GM18951 (cell line): Measurements from ENCODE around the gene HS6ST3.

ENCODE experiments used
- POLR2A ChIP-seq: IDR thresholded peaks from 4 replicates; pipeline ENCODE4 v1.6.1; 2011; ENCODE audit warnings: mild to moderate bottlenecking; ENCODE audit not compliant: insufficient read length, insufficient read depth; ENCODE audit errors: extremely low read depth
- in situ Hi-C: fragments of 300-500 bp; cut with MboI; formaldehyde crosslinking; loops from one replicate; pipeline ENCODE4 v1.12.0; 2022; ENCODE audit warnings: low sequenced_read_pairs, mixed read lengths, inconsistent platforms; ENCODE audit not compliant: unreplicated experiment

Gene HS6ST3

DNA sequence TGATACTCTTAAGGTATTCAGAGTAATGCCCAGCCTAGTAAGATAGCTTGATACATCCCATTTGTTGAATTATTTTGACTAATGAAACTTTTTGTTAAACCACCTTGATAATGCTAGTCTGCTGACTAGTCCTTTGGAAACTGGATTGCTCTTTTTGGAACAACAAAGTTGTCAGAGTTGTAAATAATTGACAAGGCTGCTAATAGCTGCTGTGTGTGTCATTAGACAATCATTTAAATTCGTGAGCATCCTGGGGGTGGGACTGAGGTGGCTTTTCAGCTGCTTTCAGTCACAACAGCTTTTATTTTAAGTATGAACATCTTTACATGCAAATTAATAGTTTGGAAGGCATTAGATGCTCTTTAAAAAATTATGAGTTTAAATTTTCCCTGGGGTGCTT is 153.5 kb downstream of the HS6ST3 start:
- TF ChIP-seq POLR2A: no peak

DNA sequence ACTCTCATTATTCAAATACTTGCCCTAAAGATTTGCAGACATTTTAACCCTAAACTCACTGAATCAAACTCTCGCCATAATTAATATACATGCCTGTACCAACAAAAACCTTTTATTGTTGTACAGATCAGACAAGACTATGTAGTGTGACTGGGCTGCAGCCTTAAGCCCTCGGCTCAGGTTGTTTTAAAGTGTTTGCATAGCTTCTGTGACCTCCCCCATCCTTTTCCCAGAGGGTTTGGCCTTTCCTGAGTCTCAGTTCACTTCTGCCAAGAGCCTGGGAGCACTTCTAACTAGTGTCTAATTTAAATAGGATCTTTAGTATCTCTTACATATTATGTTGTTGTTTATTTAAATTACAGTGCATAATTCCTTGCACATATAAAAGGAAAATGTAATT is 158.2 kb downstream of the HS6ST3 start:
- in situ Hi-C loops: no loop called here
- no peak for TF ChIP-seq POLR2A

More for the DNA sequence above, 153.5 kb downstream of the HS6ST3 start:
- in situ Hi-C loops: no loop called here

GRCh38 chr13:96248996-96249395 is 159.1 kb downstream of the HS6ST3 start:
- in situ Hi-C loops: no loop called here
- TF ChIP-seq POLR2A: no peak

GRCh38 chr13:96252903-96253302 is 163.0 kb downstream of the HS6ST3 start:
- in situ Hi-C loops: no loop called here
- TF ChIP-seq POLR2A: no peak

- TF ChIP-seq POLR2A: no peak
Measured at GRCh38 chr13:96273196-96273595, 183.3 kb downstream of the HS6ST3 start.

GRCh38 chr13:96274046-96274445 is 184.1 kb downstream of the HS6ST3 start:
- in situ Hi-C loops: no loop called here
- no peak for TF ChIP-seq POLR2A

More at GRCh38 chr13:96273196-96273595, 183.3 kb downstream of the HS6ST3 start:
- in situ Hi-C loops: no loop called here

DNA sequence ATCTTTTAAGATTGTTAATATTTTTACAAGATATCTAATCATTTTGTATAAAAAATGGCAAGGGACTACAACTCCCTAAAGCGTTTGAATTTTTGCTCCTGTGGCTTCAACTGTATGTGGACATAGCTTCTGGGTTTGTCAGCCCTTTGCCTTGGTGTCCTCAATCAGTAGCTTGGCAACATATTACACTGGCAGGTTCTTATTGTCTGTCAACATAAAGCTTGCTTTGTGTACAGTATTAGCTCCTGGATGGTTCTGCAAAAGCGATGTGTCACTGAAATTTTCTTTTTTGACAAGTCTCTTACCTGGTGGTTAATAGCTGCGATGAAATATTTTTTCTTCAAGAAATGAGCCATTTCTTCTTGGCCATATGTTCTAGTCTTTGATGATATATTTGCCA is 190.0 kb downstream of the HS6ST3 start:
- in situ Hi-C loops: no loop called here

GRCh38 chr13:96284971-96285370 is 195.1 kb downstream of the HS6ST3 start:
- in situ Hi-C loops: no loop called here
- no peak for TF ChIP-seq POLR2A

More for the DNA sequence above, 190.0 kb downstream of the HS6ST3 start:
- TF ChIP-seq POLR2A: no peak

DNA sequence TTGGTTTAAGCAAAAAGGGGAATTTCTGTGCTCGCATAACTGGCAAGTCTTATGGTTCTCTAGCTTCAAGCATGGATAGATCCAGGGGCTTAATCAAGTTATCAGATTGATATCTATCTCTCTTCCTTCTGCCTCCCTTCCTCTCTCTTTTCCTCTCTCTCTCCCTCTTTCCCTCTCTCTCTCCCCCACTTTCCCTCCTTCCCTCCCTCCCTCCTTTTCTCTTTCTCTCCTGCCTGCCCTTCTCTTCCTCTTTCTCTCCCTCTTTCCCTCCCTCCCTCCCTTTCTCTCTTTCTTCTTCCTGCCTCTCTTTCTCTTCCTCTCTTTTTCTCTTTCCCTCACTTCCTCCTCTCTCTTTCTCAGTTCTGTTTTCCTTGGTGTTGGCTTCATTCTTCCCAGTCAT is 195.8 kb downstream of the HS6ST3 start:
- in situ Hi-C loops: no loop called here
- TF ChIP-seq POLR2A: no peak

DNA sequence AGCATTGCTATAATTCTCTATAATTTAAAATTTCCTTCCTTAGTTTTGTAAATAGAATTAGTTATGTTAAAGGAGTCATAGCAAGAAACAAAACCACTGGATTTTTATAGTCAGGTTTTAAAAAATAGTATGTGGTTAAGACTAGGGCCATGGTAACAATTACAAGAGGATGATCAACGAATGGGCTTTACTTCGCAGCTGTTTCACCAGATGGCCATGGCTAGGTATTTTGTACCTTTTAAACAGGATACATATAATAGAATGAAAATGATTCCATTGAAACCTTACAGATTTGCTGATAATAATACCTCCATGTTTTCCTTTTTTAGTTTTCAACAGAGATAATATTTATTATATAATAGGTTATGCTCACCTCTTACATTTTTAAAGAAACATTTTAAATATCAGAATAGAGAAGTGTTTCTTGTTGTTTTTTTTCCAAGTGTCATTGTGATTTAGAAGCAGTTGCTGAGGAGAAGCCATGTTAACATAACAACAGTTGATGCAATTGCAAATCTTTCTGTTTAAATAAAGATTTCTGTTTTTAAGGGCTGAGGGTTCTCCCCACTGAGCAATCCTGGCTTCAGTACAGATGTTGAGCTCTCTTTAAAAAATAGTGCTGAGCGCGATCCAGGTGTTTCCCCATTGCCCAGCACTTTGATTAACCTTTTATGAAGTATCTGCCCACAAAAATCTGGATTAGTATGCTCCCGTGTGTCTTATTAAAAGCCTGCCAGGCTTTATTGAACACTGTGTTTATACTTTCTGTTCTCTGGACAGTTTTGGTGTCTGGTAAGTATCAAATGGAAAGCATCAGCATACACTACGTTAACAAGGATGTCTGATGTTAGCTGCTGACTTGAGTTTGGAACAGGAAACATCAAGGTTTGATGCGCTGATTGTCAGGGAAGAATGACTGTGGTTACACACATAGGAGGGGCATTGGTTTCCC is 205.3 kb downstream of the HS6ST3 start:
- no peak for TF ChIP-seq POLR2A
- in situ Hi-C loops: no loop called here

GRCh38 chr13:96297360-96297759 is 207.5 kb downstream of the HS6ST3 start:
- in situ Hi-C loops: no loop called here
- TF ChIP-seq POLR2A: no peak

- TF ChIP-seq POLR2A: no peak
- in situ Hi-C loops: no loop called here
Measured at GRCh38 chr13:96299235-96299634, 209.3 kb downstream of the HS6ST3 start.

DNA sequence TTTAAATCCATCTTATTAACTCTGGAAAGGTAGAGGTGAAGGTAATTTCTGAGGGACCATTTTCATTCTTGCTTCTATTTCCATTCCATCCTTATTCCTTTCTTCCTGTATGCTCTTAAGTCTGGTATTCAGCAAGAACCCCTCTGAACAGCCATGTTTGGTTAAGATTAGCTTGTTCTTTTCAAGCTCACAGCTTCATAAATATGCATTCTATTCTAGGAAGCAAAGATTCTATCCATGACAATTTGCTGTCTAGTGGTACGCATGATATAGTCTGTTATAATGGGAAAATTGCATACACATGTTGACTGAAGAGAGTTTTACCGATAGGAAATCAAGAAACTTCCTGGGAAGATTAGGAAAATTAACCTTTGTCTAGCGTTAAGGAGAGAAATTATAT is 218.7 kb downstream of the HS6ST3 start:
- in situ Hi-C loops: no loop called here
- TF ChIP-seq POLR2A: no peak

DNA sequence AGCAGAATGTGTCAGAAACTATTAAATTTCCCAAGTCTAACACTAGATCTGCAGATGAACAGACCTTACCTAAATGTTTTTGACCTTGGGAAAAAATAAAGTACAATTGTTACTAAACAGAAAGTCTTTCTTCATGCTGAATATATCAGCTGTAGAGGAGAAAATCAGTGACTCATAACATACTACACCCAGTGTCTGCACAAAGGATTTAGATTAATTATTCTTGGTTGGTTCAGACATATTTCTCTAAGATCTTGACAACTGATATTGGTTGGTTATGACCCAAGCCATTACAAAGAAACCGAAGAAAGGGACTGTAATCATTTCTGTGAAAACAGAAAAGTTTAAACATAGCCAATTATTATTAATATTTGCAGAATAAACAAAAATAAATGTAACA is 225.1 kb downstream of the HS6ST3 start:
- in situ Hi-C loops: no loop called here
- no peak for TF ChIP-seq POLR2A
